GM19452 (cell line): ENCODE measurements around the gene ANO3.
"Not testable (repeated sequence)": the region's sequence is repeated elsewhere in the genome, so short reads cannot be mapped to it uniquely, and the experiment has no call there.

Source experiments
- ATAC-seq: cut with Tn5 transposase; IDR thresholded peaks from one replicate; pipeline ENCODE4 v1.9.1; 2021; ENCODE audit not compliant: unreplicated experiment

The ANO3 gene

DNA sequence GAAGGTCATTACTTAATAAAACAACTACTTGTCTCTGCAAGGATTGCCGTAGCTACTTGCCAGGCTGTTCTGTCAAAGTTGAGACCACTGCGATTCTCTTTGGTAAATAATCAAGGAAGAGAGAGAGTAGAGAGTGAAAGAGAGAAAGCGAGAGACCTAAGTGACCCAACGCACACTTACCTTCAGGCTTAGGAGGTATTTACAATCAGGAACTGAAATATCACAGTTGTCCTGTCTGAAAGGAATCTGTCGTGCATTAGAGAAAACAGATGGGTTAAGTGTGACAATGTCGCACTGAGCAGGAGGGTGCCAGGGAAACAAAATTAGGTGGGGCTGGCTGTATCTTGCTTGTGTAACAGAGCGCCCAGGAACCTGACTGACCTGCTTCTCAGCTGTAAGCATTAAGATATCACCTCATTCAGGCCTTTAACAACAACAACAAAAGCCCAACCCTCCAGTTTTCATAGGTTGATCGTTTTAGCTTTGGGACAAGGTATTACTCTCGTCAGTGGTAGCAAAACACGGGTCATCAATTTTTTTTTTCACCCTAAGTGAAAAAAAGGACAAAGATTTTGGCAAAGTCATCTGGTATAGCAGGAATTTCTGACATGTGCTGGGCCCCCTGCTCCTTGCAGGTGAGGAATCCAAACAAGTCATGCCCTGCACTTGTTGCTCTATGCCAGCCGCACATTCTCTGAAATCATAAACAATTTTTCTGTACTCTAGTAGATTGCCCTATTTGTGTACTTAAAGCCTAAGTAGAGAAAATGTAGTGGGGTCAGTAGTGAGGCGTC, 240.1 kb downstream of the ANO3 start, which contains the start of gene MUC15:
MUC15 (minus strand) TSS at position 403 of the 794 bp plus-strand sequence. CDS start 5,169 bp downstream, outside the sequence.
- ATAC-seq = no peak

DNA sequence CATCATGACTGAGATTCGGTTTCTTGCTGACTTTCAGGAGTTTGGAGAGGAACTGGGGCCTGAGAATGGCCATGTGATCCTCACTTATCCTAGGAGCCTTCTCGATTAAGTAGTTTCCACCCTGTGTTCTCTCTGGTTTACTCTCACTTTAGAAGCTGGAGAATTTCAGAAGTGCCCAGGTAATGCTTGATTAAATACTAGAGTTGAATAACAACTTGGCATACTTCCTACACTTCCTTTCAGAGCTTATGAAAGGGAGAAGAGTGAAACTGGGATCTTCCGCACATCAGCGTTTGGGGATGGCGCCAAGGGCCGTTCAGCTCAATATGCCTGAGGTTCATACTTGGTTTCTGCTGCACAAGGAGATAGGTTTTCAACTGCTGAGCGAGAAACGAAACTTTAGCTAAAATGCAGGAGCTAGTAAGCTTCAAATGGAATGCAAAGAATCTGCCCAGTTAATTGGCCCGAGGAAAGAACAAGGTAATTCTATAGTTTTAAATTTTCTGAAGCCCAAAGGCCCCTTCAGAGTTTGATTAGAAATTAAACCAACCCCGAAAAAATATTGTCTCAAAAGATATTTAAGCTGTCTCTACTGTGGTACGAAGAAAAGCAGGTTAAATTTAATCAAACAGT, 241.0 kb downstream of the ANO3 start:
- no peak for ATAC-seq

DNA sequence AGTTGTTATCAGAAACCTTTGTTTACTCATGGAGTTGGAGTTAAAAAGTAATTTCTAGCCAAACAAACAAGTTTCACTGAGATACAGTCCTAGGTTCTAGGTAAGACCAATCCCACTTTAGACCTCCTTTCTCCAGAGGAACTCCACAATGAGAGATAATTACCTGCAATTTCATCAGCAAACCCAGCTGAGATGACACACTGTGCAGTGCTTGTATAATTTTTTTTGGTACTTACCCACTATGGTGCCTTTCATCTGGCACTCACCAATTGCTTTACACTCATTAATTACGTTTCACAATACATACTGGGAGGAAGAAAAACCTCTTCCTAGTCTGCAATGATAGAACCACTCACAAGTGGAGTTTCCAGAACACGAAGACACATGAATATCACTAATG, 242.0 kb downstream of the ANO3 start:
- no peak for ATAC-seq

DNA sequence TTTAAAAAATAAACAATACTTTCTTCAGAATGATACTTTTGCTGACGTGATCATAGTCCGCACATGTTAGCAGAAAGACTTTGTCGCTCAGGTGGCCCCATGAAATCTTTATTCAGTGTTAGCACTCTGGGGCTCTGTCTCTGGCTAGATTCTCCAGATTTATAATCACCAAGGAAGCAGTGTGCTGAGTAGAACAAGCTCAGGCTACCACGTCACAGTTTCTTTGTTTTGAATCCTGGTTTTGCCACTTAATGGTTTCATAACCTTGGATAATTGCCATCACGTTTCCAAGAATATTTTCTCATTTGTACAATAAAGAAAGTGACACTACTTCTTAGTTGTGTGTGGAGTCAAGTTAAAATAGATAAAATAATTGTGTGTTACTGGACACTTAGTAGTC, 244.0 kb downstream of the ANO3 start:
- ATAC-seq = no peak

GRCh38 chr11:26578998-26579661, 247.2 kb downstream of the ANO3 start:
- ATAC-seq = no peak

DNA sequence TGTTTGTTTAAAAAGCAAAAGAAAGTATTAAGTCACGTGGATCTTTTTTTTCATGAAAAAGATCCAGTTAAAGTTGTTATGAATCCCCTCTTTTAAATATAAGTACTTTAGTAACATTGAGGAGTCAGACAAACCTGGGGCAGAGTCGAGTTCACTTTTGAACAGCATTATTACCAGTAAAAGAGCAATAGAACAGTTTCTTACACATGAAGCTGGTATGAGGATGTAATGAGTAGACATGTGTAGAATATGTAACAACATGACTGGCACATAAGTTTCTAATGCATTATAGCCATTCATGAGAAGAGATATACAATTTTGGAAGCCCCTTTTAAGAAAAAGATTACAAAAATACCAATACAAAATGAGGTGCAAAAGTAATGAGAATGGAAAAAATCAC, 247.8 kb downstream of the ANO3 start:
- no peak for ATAC-seq

DNA sequence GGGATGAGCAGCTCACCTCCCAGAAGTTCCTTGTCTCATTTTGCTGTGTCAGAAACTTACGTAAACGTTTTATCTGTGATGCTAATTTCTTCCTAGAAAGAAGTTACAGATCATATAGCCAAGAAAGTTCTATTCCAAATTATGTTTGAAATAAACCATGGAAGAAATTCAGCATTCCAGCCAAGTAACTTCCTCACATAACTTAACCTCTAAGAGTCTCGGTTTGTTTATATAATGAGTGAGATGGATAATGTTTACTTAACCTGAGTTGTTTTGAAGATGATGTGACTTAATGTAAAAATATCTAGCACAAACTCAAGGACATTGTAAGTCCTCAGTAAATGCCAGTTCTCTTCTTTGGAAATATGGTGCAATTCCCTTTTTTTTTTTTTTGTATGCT, 249.0 kb downstream of the ANO3 start:
- no peak for ATAC-seq

GRCh38 chr11:26583550-26583949, 251.6 kb downstream of the ANO3 start:
- ATAC-seq = no peak

DNA sequence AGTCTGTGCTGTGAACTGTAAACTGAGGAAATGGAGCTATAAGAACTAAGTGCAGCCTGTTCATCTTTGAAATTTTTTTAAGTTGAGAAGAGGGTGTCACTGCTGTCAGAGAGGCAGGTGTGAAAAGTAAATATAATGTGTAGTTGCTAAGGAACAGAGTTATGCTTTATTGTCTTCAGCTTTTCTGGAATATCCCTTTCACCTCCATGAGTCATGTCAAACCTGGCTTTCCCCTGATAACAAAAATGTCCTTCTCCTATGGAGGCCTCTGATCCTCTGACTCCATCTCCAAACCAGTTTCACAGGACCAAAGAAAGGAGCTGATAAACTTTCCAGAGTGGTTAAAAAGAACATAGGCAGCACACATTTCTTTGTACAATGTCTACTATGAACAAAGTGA, 252.9 kb downstream of the ANO3 start:
- no peak for ATAC-seq

GRCh38 chr11:26587073-26587472, 255.1 kb downstream of the ANO3 start:
- ATAC-seq = no peak

GRCh38 chr11:26593691-26594090, 261.8 kb downstream of the ANO3 start:
- no peak for ATAC-seq

GRCh38 chr11:26595207-26595865, 263.4 kb downstream of the ANO3 start:
- not testable (repeated sequence) for ATAC-seq

- not testable (repeated sequence) for ATAC-seq
Observed at GRCh38 chr11:26597049-26597689, 265.2 kb downstream of the ANO3 start.

DNA sequence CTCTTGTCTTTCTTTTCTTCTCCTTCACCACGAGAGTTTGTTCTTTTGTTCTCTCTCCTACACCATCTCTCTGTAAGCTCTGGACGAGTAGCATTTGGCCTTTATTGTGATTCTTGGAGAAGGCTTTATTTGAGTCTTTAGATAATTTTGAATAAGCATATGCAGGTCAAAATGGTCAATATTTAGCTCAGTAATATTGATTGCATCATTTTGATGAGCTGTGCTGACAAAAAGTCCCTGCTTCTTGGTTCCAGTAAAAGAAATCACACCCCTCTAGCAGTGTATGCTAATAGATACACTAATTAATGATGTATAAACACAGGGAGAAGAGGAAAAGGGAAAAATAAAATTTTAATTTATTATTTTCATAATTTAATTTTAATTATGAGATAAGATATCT, 266.0 kb downstream of the ANO3 start:
- no peak for ATAC-seq

DNA sequence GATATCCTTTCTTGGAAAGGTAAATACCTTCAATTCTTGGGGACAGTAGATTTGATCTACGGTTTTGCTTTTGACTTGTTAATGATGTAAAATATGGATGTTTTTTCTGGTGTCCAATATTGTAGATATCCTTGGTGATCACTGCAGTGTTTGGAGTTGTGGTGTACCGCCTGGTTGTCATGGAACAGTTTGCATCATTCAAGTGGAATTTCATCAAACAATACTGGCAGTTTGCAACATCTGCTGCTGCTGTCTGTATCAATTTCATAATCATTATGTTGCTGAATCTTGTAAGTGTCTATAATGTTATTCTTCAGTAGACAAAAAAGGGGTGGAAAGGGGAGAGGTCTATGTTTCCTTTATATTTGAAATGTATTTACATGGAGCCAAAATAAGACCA, 267.5 kb downstream of the ANO3 start:
- no peak for ATAC-seq

- ATAC-seq = no peak
Observed at GRCh38 chr11:26599876-26600434, 268.0 kb downstream of the ANO3 start.

GRCh38 chr11:26607725-26608506, 276.0 kb downstream of the ANO3 start:
- ATAC-seq = no peak

DNA sequence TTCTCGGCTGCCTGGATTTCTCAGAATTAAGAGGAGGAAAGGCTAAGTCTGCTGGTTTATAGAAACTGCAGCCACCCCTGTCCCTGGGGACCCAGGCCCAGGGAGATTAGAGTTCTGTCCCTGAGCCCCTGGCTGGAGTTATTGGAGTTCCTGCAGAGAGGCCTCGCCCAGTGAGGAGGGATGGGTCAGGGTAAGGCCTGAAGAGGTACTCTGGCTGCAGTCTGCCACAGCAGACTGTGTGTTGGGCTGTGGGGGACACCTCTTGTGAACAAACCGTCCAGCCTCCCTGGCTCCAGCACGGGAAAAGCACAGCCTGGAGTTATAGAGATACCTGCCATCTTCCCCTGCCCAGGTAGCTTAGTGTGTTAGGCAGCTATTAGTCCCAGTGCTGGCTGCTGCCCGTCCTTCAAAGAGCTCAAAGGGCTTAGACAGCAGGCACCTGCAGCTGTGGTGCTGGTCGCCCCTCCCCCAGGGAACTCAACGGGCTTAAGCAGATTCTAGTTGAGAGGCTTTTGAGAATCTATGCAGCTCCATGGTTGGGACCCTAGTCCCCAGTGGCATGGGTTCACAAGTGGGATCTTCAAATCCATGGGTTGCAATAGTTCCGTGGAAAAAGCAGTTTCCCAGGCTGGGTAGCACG, 276.7 kb downstream of the ANO3 start:
- no peak for ATAC-seq

DNA sequence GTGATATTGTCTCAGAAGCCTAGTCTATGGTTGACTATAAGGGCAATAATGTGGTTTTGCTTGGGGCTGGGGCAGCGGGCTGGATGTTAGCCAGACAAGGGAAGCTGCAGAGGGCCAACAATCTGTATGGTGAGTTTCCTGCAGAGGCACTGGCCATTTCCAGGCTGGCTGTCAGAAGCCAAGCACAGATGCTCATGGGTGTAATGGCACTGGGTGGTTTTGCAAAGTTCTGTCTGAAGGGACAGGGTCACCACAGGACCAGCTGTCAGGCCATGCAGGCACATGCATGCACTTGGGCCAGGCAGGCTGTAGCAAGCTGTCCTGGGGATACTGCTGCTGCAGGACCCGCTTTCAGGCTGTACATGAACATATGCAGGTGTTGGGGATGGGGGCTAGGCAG, 281.8 kb downstream of the ANO3 start:
- ATAC-seq = no peak
